AG04449 (cell line): ENCODE measurements around the gene RGL3.

Source experiments
- CTCF ChIA-PET: fragments of 350-600 bp; formaldehyde crosslinking; extraction: SDS; loops from one replicate; lab custom pipeline; 2021; ENCODE audit warnings: antibody characterized with exemption; lab: Yijun Ruan, JAX
- POLR2A ChIA-PET: fragments of 400-600, 350-600 bp; formaldehyde crosslinking; extraction: SDS; loops from one replicate; lab custom pipeline; 2020; ENCODE audit warnings: antibody characterized with exemption, inconsistent platforms; lab: Yijun Ruan, JAX
- DNase-seq: peaks from one replicate; pipeline ENCODE4 v3.0.0-alpha.2; 2010; ENCODE audit warnings: low read depth, low spot score
- H3K4me3 ChIP-seq: 2 replicates; pipeline ENCODE4 v1.5.1; 2011; ENCODE audit warnings: low read depth, mild to moderate bottlenecking, control low read depth, low read length
- CTCF ChIP-seq: IDR thresholded peaks from one replicate; pipeline ENCODE4 v1.5.1; 2011; ENCODE audit warnings: mild to moderate bottlenecking, moderate library complexity, low read length, control low read depth, inconsistent platforms; ENCODE audit not compliant: insufficient read depth; ENCODE audit errors: missing control alignments

The RGL3 gene

GRCh38 chr19:11361771-11362731 is 57.1 kb downstream of the RGL3 start:
- no peak overlapping the region for H3K4me3 ChIP-seq
- ChIA-PET POLR2A (interaction anchor here (1.0 to 1.8 kb wide), 3 partner anchors 12 to 23 kb away, joined by 3 to 11 read pairs (median 4); partner anchors contain the start of genes RAB3D and SWSAP1), CTCF (interaction anchor here (1.6 kb wide), 1 partner anchor 19 kb away, joined by 8 read pairs; no protein-coding TSS in a partner anchor)
- no peak for TF ChIP-seq CTCF
- DNase-seq = no peak

GRCh38 chr19:11361037-11361770 is 57.9 kb downstream of the RGL3 start:
- TF ChIP-seq CTCF = no peak
- no peak overlapping the region for H3K4me3 ChIP-seq
- DNase-seq = no peak
- ChIA-PET POLR2A (interaction anchor here (1.0 to 1.2 kb wide), 2 partner anchors 13 to 22 kb away, joined by 3 to 4 read pairs; partner anchors contain the start of genes RAB3D and SWSAP1), CTCF (interaction anchor here (1.4 to 1.6 kb wide), 2 partner anchors 20 to 22 kb away, joined by 5 to 8 read pairs; no protein-coding TSS in a partner anchor)

GRCh38 chr19:11359421-11359820 is 59.7 kb downstream of the RGL3 start:
- TF ChIP-seq CTCF = no peak
- no peak overlapping the region for H3K4me3 ChIP-seq
- CTCF ChIA-PET = interaction anchor here (1.0 kb wide), 1 partner anchor 11 kb away, joined by 3 read pairs; no protein-coding TSS in a partner anchor
- POLR2A ChIA-PET = no interaction called here
- DNase-seq = no peak

GRCh38 chr19:11356676-11357550 is 62.2 kb downstream of the RGL3 start:
- H3K4me3 ChIP-seq = peak overlapping the region; percentile 86
- DNase-seq = no peak
- CTCF ChIA-PET = no interaction called here
- no peak for TF ChIP-seq CTCF
- POLR2A ChIA-PET = no interaction called here

GRCh38 chr19:11356074-11356397 is 63.1 kb downstream of the RGL3 start:
- ChIA-PET CTCF (no interaction called here), POLR2A (no interaction called here)
- peak overlapping the region; percentile 86 for H3K4me3 ChIP-seq
- TF ChIP-seq CTCF = no peak
- no peak for DNase-seq
